Right renal pelvis (tissue), 4 donors: Measurements from ENCODE around the gene LPAR5. TPM values are rescaled to one million over a fixed set of nuclear protein-coding genes. Genes with fewer than 3 reads are reported as not detected.

ENCODE experiments used
- polyA plus RNA-seq, 4 donors: library from polyadenylated mRNA; unstranded; fragments of 120-200 nt; gene quantifications; one replicate each; pipeline ENCODE4 v1.2.1, GENCODE V29; 2013; ENCODE audit not compliant: insufficient read length in 4 of 4

The LPAR5 gene
- polyA plus RNA-seq, 4 donors: 1.0 to 1.8 (median 1.4) TPM

Other genes with a start within 250 kb of the LPAR5 start
- 1 to 10 TPM in 2 of 4 donors, under 1 TPM in 2; 0.62 to 1.3 (median 1.00) TPM for gene CD27, start 191.0 kb downstream of the LPAR5 start, polyA plus RNA-seq
- gene TAPBPL, start 183.9 kb downstream of the LPAR5 start, polyA plus RNA-seq: 10 to 100 TPM; 16.1 to 19.8 (median 18.7) TPM
- gene VAMP1, start 165.3 kb downstream of the LPAR5 start, polyA plus RNA-seq: 10 to 100 TPM in 2 of 4 donors, 1 to 10 TPM in 2; 8.0 to 11.6 (median 10.1) TPM
- gene MRPL51, start 142.7 kb downstream of the LPAR5 start, polyA plus RNA-seq: 100 to 1,000 TPM; 179 to 191 (median 185) TPM
- gene NCAPD2, start 141.9 kb downstream of the LPAR5 start, polyA plus RNA-seq: 10 to 100 TPM; 57.5 to 62.5 (median 59.9) TPM
- gene GAPDH, start 101.4 kb downstream of the LPAR5 start, polyA plus RNA-seq: 1,000 to 10,000 TPM; 1,811 to 2,323 (median 1,879) TPM
- 10 to 100 TPM; 12.1 to 16.5 (median 14.0) TPM for gene IFFO1, start 79.9 kb downstream of the LPAR5 start, polyA plus RNA-seq
- gene NOP2, start 67.7 kb downstream of the LPAR5 start, polyA plus RNA-seq: 10 to 100 TPM; 22.8 to 26.9 (median 23.9) TPM
- 100 to 1,000 TPM; 267 to 304 (median 280) TPM for gene CHD4, start 28.6 kb downstream of the LPAR5 start, polyA plus RNA-seq
- 1 to 10 TPM; 4.2 to 6.9 (median 5.6) TPM for gene ACRBP, start 11.5 kb upstream of the LPAR5 start, polyA plus RNA-seq
- 100 to 1,000 TPM; 117 to 136 (median 120) TPM for gene ING4, start 27.2 kb upstream of the LPAR5 start, polyA plus RNA-seq
- 10 to 100 TPM; 75.9 to 87.8 (median 84.9) TPM for gene ZNF384, start 53.4 kb upstream of the LPAR5 start, polyA plus RNA-seq
- 10 to 100 TPM; 11.2 to 16.7 (median 11.3) TPM for gene PIANP, start 64.9 kb upstream of the LPAR5 start, polyA plus RNA-seq
- 10 to 100 TPM; 66.4 to 74.5 (median 69.6) TPM for gene COPS7A, start 88.1 kb upstream of the LPAR5 start, polyA plus RNA-seq
- gene MLF2, start 117.2 kb upstream of the LPAR5 start, polyA plus RNA-seq: 100 to 1,000 TPM; 205 to 257 (median 211) TPM
- 100 to 1,000 TPM; 540 to 611 (median 577) TPM for gene PTMS, start 130.4 kb upstream of the LPAR5 start, polyA plus RNA-seq
- gene LAG3, start 136.6 kb upstream of the LPAR5 start, polyA plus RNA-seq: 1 to 10 TPM; 1.6 to 1.9 (median 1.7) TPM
- 10 to 100 TPM; 29.9 to 33.8 (median 31.2) TPM for gene CD4, start 153.6 kb upstream of the LPAR5 start, polyA plus RNA-seq
- 10 to 100 TPM; 24.6 to 41.9 (median 29.4) TPM for gene GPR162, start 185.9 kb upstream of the LPAR5 start, polyA plus RNA-seq
- gene P3H3, start 192.4 kb upstream of the LPAR5 start, polyA plus RNA-seq: 10 to 100 TPM; 24.5 to 37.1 (median 29.3) TPM
- 1 to 10 TPM; 5.0 to 7.5 (median 5.5) TPM for gene GNB3, start 205.0 kb upstream of the LPAR5 start, polyA plus RNA-seq
- gene CDCA3, start 215.3 kb upstream of the LPAR5 start, polyA plus RNA-seq: 10 to 100 TPM; 25.2 to 26.9 (median 25.8) TPM
- gene USP5, start 216.2 kb upstream of the LPAR5 start, polyA plus RNA-seq: 10 to 100 TPM; 56.5 to 71.2 (median 61.1) TPM
- gene TPI1, start 231.6 kb upstream of the LPAR5 start, polyA plus RNA-seq: 100 to 1,000 TPM; 570 to 637 (median 589) TPM
- 10 to 100 TPM; 10.1 to 15.0 (median 11.8) TPM for gene SPSB2, start 237.3 kb upstream of the LPAR5 start, polyA plus RNA-seq